Common myeloid progenitor, CD34-positive (primary cell): ENCODE data around the gene LSM11.
A peak's percentile ranks its signal among the peaks of the same experiment; 100 is the strongest.

Source experiments
- CTCF ChIA-PET: fragments of 350-600 bp; sonication (Branson Sonifier 250); formaldehyde crosslinking; loops from one replicate; lab custom pipeline; 2021; ENCODE audit warnings: antibody characterized with exemption; lab: Charles Lee
- POLR2A ChIA-PET: fragments of 350-600 bp; sonication (Branson Sonifier 250); formaldehyde crosslinking; loops from one replicate; lab custom pipeline; 2021; ENCODE audit warnings: antibody characterized with exemption; lab: Charles Lee
- DNase-seq, 3 donors: peaks; one replicate each; pipeline versions ENCODE4 v3.0.0 to v3.0.0-alpha.2; 2013
- H3K27ac ChIP-seq, 2 experiments: 1 replicate in 1 of 2; 2 replicates in 1 of 2; pipeline ENCODE4 v1.7.0; 2013; ENCODE audit warnings: inconsistent platforms in 2 of 2, low read length in 2 of 2, mild to moderate bottlenecking in 2 of 2, low read depth in 1 of 2, moderate library complexity in 1 of 2; ENCODE audit not compliant: severe bottlenecking in 2 of 2, insufficient read depth in 1 of 2, poor library complexity in 1 of 2
- H3K27me3 ChIP-seq, 5 experiments: replicated peaks in 2 of 5; 1 replicate in 3 of 5; 2 replicates in 2 of 5; pipeline versions ENCODE4 v1.6.1 to v1.7.0; 2013; ENCODE audit warnings: low read length in 4 of 5, mild to moderate bottlenecking in 2 of 5, moderate library complexity in 2 of 5, inconsistent platforms in 1 of 5; ENCODE audit not compliant: insufficient read depth in 5 of 5, control insufficient read depth in 4 of 5
- H3K36me3 ChIP-seq, 4 experiments: 1 replicate in 2 of 4; 2 replicates in 2 of 4; pipeline versions ENCODE4 v1.6.1 to v1.7.0; 2013; ENCODE audit warnings: low read length in 3 of 4, control low read depth in 1 of 4, mild to moderate bottlenecking in 1 of 4; ENCODE audit not compliant: control insufficient read depth in 4 of 4, insufficient read depth in 4 of 4
- H3K4me1 ChIP-seq, 4 experiments: 1 replicate in 3 of 4; 2 replicates in 1 of 4; pipeline versions ENCODE4 v1.6.1 to v1.7.1; 2013; ENCODE audit warnings: low read length in 3 of 4, mild to moderate bottlenecking in 3 of 4, control low read depth in 1 of 4, inconsistent platforms in 1 of 4, moderate library complexity in 1 of 4; ENCODE audit not compliant: control insufficient read depth in 4 of 4, insufficient read depth in 4 of 4; ENCODE audit errors: control extremely low read depth in 1 of 4
- H3K4me3 ChIP-seq, 7 experiments: 1 replicate in 4 of 7; 2 replicates in 3 of 7; pipeline versions ENCODE4 v1.5.1 to v1.7.0; 2013; ENCODE audit warnings: mild to moderate bottlenecking in 7 of 7, low read length in 6 of 7, moderate library complexity in 6 of 7, inconsistent platforms in 2 of 7, low read depth in 2 of 7, control low read depth in 1 of 7; ENCODE audit not compliant: insufficient read depth in 4 of 7, control insufficient read depth in 1 of 7; ENCODE audit errors: extremely low read depth in 1 of 7
- H3K9me3 ChIP-seq, 5 experiments: 1 replicate in 4 of 5; 2 replicates in 1 of 5; pipeline versions ENCODE4 v1.6.1 to v1.7.1; 2013; ENCODE audit warnings: low read length in 4 of 5, mild to moderate bottlenecking in 2 of 5, inconsistent platforms in 1 of 5, low read depth in 1 of 5, moderate library complexity in 1 of 5; ENCODE audit not compliant: control insufficient read depth in 4 of 5, insufficient read depth in 2 of 5; ENCODE audit errors: control extremely low read depth in 1 of 5
- WGBS: methylation state at CpG from one replicate; pipeline ENCODE4 v1.1.5; 2013; ENCODE audit not compliant: insufficient coverage; 5-methylcytosine and 5-hydroxymethylcytosine counted together

The LSM11 gene

DNA sequence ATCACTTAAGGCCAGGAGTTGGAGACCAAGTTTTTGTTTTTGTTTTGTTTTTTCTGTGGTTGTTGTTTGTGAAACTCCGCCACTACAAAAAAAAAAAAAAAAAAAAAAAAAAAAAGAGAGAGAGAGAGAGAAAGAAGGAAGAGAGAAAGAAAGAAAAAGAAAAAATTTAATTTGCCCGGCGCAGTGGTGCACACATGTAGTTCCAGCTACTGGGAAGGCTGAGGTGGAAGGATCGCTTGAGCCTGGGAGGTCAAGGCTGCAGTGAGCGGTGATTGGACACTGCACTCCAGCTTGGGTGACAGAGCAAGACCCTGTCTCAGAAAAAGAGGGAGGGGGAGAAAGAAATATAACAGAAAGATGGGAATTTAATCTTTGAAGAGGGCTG is 11.4 kb upstream of the LSM11 start:
- Histone ChIP-seq H3K36me3 (peaks cover 4 to 21% (median 9%) of the 10 kb centered on the region in 4 experiments), H3K4me1 (peaks cover 6 to 11% (median 9%) of the 10 kb centered on the region in 4 experiments), H3K4me3 (peak overlapping the region in 6 of 7 experiments; percentile 79 to 99 (median 93)), H3K27ac (peak overlapping the region in 1 of 2 experiments; percentile 83), H3K9me3 (peaks cover 0 to 1% (median 0%) of the 10 kb centered on the region in 5 experiments), H3K27me3 (no peaks in the 10 kb centered on the region)
- DNase-seq = no peak
- CTCF ChIA-PET = interaction anchor here (1.4 to 5.3 kb wide), 2 partner anchors 11 to 21 kb away, joined by 3 to 32 read pairs; partner anchors contain the start of gene LSM11
- 98% methylated on average over 5 of the region's 5 CpGs for WGBS
- POLR2A ChIA-PET = no interaction called here

DNA sequence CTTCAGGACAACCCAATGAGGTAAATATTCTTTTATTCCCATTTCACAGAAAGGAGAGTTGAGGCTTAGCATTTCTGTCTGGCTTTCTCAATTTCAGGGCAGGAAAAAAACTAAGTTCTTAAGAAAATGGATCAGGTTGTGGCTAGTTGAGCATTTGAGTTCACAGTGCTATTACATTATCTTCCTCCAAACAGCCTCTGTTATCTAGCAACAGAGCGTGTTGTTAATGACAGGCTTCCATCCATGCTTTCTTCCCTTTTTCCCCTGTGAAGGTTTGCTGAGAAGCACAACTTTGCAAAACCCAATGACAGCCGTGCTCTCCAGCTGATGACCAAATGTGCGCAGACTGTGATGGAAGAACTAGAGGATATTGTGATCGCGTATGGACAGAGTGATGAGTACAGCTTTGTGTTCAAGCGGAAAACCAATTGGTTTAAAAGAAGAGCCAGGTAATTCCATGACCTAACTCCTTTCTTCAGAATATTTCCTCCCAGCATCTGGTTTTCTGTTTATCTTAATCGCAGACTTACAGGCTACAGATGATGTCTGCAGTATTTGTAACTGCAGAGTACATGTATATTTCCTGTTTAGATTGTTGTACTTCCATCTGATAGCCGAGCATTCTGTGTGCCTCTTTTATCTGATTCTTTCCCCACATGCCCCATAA is 10.8 kb upstream of the LSM11 start:
- ChIA-PET CTCF (interaction anchor here (5.3 kb wide), 1 partner anchor 10 kb away, joined by 32 read pairs; the partner anchor contains the start of gene LSM11), POLR2A (no interaction called here)
- peaks cover 0 to 1% (median 0%) of the 10 kb centered on the region in 5 experiments for H3K9me3 ChIP-seq
- DNase-seq = peak in 2 of 3 donors; percentile 28 to 60
- H3K4me3 ChIP-seq = no peak overlapping the region
- peaks cover 4 to 27% (median 10%) of the 10 kb centered on the region in 4 experiments for H3K36me3 ChIP-seq
- no peak overlapping the region for H3K27ac ChIP-seq
- H3K27me3 ChIP-seq = no peaks in the 10 kb centered on the region
- H3K4me1 ChIP-seq = peaks cover 6 to 11% (median 9%) of the 10 kb centered on the region in 4 experiments
- WGBS = 92% methylated on average over 5 of the region's 8 CpGs

DNA sequence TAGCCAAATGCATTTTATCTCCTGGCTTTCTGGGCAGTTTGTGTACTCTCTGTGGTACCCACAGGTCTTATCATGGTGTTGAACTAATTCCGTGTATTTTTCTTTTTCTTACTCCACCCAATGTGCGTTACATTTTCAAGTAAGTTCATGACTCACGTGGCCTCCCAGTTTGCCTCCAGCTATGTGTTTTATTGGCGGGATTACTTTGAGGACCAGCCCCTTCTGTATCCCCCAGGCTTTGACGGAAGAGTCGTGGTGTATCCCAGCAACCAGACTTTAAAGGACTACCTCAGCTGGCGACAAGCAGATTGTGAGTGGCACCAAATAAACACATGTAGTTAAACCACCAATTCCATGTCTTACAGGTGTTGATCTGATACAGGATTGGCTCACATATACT is 9.1 kb upstream of the LSM11 start:
- DNase-seq = no peak
- H3K36me3 ChIP-seq = peaks cover 6 to 42% (median 15%) of the 10 kb centered on the region in 4 experiments
- H3K27ac ChIP-seq = no peak overlapping the region
- no peaks in the 10 kb centered on the region for H3K9me3 ChIP-seq
- POLR2A ChIA-PET = no interaction called here
- no peaks in the 10 kb centered on the region for H3K27me3 ChIP-seq
- CTCF ChIA-PET = interaction anchor here (1.2 to 5.3 kb wide), 2 partner anchors 9 to 15 kb away, joined by 3 to 32 read pairs; partner anchors contain the start of gene LSM11
- no peak overlapping the region for H3K4me3 ChIP-seq
- H3K4me1 ChIP-seq = peaks cover 6 to 11% (median 9%) of the 10 kb centered on the region in 4 experiments
- 98% methylated on average over 5 of the region's 7 CpGs for WGBS

DNA sequence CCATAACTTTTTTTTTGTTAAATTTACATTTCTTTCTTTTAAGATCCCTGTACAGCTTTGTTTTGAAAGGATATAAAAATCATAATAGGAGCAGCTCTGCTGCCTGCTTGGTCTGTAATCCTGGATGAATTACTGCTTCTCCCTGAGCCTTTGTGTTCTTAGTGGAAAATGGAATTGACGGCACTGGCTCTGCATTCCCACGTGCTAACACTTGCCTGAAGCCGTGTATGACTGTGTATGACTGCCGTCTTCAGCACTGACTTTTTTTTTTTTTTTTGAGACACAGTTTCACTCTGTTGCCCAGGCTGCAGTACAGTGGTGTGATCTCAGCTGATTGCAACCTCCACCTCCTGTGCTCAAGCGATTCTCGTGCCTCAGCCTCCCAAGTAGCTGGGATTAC is 7.5 kb upstream of the LSM11 start:
- 97% methylated on average over 6 of the region's 6 CpGs for WGBS
- no peak overlapping the region for H3K27ac ChIP-seq
- H3K36me3 ChIP-seq = peaks cover 7 to 43% (median 19%) of the 10 kb centered on the region in 4 experiments
- POLR2A ChIA-PET = no interaction called here
- no peaks in the 10 kb centered on the region for H3K9me3 ChIP-seq
- no peaks in the 10 kb centered on the region for H3K27me3 ChIP-seq
- CTCF ChIA-PET = no interaction called here
- H3K4me1 ChIP-seq = peaks cover 6 to 10% (median 8%) of the 10 kb centered on the region in 4 experiments
- DNase-seq = no peak
- H3K4me3 ChIP-seq = no peak overlapping the region

DNA sequence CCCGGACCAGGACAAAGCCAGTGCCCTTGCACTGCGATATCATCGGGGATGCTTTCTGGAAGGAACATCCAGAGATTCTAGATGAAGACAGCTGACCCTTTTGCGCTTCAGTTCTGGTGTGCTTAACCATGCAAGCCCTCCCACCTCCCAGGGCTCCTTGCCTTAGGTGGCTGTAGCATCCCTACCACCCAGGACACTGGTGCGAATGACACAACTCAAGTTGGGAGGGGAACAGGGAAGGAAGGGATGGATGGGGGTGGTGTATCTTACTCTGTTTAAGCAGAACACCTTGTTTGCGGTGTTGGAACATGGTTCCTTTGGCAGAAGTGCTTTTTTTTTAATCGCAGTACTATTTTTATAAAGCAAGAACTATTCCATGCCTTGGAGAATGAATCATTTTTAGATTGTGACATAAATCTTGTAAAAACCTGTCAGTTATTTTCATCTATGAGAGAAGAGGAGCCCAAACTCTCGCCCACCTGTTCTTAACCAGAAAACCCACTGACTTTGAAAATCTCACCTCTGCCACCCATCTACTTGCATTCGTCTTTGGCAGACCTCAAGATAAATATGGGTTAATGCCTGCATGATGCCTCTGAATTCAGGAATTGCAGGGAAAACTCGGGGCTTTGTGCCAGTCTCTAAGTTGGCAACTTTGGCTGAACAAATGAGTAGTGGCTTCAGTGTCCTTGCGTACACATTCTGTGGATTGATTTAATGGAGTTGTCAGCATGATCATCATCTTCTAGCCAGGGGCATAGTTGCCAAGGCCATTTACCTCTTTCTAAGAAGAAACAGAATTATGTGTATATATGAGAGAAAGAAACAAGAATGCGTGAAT is 3.9 kb upstream of the LSM11 start:
- DNase-seq = no peak
- CTCF ChIA-PET = interaction anchor here (0.7 to 2.1 kb wide), 4 partner anchors 21 to 288 kb away, joined by 3 to 13 read pairs (median 4); no protein-coding TSS in a partner anchor
- WGBS = 98% methylated on average over 6 of the region's 12 CpGs
- Histone ChIP-seq H3K36me3 (peaks cover 6 to 39% (median 14%) of the 10 kb centered on the region in 4 experiments), H3K27ac (no peak overlapping the region), H3K9me3 (no peaks in the 10 kb centered on the region), H3K4me1 (peaks cover 2 to 11% (median 7%) of the 10 kb centered on the region in 4 experiments), H3K4me3 (no peak overlapping the region), H3K27me3 (no peaks in the 10 kb centered on the region)
- POLR2A ChIA-PET = no interaction called here

DNA sequence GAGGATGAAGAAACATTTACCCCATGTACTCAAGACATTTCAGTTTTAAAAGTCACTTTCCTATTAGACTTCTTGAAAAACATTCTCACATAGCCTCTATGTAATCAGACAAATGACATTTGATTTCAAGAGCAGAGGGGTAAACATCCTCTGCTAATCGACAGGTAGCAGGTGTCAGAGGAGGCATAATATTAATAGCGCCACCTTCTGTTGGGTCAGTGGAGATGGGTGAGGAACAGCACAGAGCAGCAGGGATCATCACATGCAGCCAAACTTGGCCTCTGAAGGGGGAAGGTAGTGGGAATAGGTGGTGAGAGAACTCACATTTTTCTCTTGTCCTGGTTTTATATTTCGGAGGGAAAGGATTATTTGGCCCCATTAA is 3.3 kb upstream of the LSM11 start:
- H3K4me1 ChIP-seq = peaks cover 4 to 16% (median 10%) of the 10 kb centered on the region in 4 experiments
- CTCF ChIA-PET = interaction anchor here (1.0 to 2.5 kb wide), 3 partner anchors 20 to 412 kb away, joined by 3 to 11 read pairs (median 3); no protein-coding TSS in a partner anchor
- H3K9me3 ChIP-seq = no peaks in the 10 kb centered on the region
- 63% methylated on average over 3 of the region's 3 CpGs for WGBS
- H3K27me3 ChIP-seq = no peaks in the 10 kb centered on the region
- H3K4me3 ChIP-seq = no peak overlapping the region
- POLR2A ChIA-PET = no interaction called here
- no peak overlapping the region for H3K27ac ChIP-seq
- DNase-seq = peak; percentile 25 to 32 (median 30)
- H3K36me3 ChIP-seq = peaks cover 4 to 36% (median 14%) of the 10 kb centered on the region in 4 experiments
